Liver (tissue), 3 donors: ENCODE measurements around the gene BEST1.

Experiments
- EGR1 ChIP-seq, 2 donors: IDR thresholded peaks; 2 replicates each; pipeline ENCODE4 v1.6.1; 2016 to 2018; ENCODE audit warnings: antibody characterized with exemption in 2 of 2, low read depth in 2 of 2
- HNF4G ChIP-seq: IDR thresholded peaks from 2 replicates; pipeline ENCODE4 v1.6.1; 2016; ENCODE audit warnings: antibody characterized with exemption
- JUND ChIP-seq, 2 donors: IDR thresholded peaks; 2 replicates each; pipeline ENCODE4 v1.6.1; 2016; ENCODE audit warnings: antibody characterized with exemption in 2 of 2
- RAD21 ChIP-seq, 2 donors: IDR thresholded peaks; 2 replicates each; pipeline ENCODE4 v1.6.1; 2016; ENCODE audit warnings: antibody characterized with exemption in 2 of 2, mild to moderate bottlenecking in 2 of 2
- RXRA ChIP-seq, 2 donors: IDR thresholded peaks; 2 replicates each; pipeline ENCODE4 v1.6.1; 2017 to 2018; ENCODE audit warnings: antibody characterized with exemption in 2 of 2, mild to moderate bottlenecking in 1 of 2
- SP1 ChIP-seq: IDR thresholded peaks from 2 replicates; pipeline ENCODE4 v1.6.1; 2018; ENCODE audit warnings: antibody characterized with exemption, mild to moderate bottlenecking
- TAF1 ChIP-seq: conservative IDR thresholded peaks from 2 replicates; pipeline ENCODE4 v1.6.1; 2016; ENCODE audit warnings: antibody characterized with exemption, mild to moderate bottlenecking
- YY1 ChIP-seq: IDR thresholded peaks from 2 replicates; pipeline ENCODE4 v1.6.1; 2016; ENCODE audit warnings: antibody characterized with exemption, mild to moderate bottlenecking
- TF ChIP-seq, protein P1 (sequence below): IDR thresholded peaks from 2 replicates; pipeline ENCODE4 v1.6.1; 2016; ENCODE audit warnings: antibody characterized with exemption
- TF ChIP-seq, protein P2 (sequence below): fragments of 150-350 bp; IDR thresholded peaks from 2 replicates; pipeline ENCODE4 v1.5.1; 2017; ENCODE audit warnings: improper control_type of control experiment, low read depth, low read length; ENCODE audit not compliant: missing input control
- TF ChIP-seq, protein P3 (sequence below): IDR thresholded peaks from 2 replicates; pipeline ENCODE4 v1.6.1; 2016; ENCODE audit warnings: antibody characterized with exemption
- TF ChIP-seq, protein P4 (sequence below): IDR thresholded peaks from 2 replicates; pipeline ENCODE4 v1.6.1; 2016; ENCODE audit warnings: antibody characterized with exemption, mild to moderate bottlenecking
- donor health status: healthy.
- donor health status: healthy.

DNA sequence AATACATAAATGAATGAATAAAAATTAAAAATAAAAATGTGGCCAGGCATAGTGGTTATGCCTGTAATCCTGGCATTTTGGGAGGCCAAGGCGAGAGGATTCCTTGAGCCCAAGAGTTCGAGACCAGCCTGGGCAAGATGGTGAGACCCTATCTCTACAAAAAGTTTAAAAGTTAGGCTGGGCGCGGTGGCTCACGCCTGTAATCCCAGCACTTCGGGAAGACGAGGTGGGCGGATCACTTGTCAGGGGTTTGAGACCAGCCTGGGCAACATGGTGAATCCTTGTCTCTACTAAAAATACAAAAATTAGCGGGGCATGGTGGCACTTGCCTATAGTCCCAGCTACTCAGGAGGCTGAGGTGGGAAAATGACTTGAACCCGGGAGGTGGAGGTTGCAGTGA, 9.7 kb upstream of the BEST1 start:
- TF ChIP-seq, protein P1, sequence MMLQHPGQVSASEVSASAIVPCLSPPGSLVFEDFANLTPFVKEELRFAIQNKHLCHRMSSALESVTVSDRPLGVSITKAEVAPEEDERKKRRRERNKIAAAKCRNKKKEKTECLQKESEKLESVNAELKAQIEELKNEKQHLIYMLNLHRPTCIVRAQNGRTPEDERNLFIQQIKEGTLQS = no peak
- no peak for TF ChIP-seq HNF4G
- TF ChIP-seq, protein P2, sequence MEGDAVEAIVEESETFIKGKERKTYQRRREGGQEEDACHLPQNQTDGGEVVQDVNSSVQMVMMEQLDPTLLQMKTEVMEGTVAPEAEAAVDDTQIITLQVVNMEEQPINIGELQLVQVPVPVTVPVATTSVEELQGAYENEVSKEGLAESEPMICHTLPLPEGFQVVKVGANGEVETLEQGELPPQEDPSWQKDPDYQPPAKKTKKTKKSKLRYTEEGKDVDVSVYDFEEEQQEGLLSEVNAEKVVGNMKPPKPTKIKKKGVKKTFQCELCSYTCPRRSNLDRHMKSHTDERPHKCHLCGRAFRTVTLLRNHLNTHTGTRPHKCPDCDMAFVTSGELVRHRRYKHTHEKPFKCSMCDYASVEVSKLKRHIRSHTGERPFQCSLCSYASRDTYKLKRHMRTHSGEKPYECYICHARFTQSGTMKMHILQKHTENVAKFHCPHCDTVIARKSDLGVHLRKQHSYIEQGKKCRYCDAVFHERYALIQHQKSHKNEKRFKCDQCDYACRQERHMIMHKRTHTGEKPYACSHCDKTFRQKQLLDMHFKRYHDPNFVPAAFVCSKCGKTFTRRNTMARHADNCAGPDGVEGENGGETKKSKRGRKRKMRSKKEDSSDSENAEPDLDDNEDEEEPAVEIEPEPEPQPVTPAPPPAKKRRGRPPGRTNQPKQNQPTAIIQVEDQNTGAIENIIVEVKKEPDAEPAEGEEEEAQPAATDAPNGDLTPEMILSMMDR = no peak
- TF ChIP-seq, protein P3, sequence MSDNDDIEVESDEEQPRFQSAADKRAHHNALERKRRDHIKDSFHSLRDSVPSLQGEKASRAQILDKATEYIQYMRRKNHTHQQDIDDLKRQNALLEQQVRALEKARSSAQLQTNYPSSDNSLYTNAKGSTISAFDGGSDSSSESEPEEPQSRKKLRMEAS = no peak
- no peak for TF ChIP-seq YY1
- no peak for TF ChIP-seq EGR1 (IDR thresholded peaks at IDR 0.05; ENCODE audit: low read depth in 2 of 2)
- TF ChIP-seq, protein P4, sequence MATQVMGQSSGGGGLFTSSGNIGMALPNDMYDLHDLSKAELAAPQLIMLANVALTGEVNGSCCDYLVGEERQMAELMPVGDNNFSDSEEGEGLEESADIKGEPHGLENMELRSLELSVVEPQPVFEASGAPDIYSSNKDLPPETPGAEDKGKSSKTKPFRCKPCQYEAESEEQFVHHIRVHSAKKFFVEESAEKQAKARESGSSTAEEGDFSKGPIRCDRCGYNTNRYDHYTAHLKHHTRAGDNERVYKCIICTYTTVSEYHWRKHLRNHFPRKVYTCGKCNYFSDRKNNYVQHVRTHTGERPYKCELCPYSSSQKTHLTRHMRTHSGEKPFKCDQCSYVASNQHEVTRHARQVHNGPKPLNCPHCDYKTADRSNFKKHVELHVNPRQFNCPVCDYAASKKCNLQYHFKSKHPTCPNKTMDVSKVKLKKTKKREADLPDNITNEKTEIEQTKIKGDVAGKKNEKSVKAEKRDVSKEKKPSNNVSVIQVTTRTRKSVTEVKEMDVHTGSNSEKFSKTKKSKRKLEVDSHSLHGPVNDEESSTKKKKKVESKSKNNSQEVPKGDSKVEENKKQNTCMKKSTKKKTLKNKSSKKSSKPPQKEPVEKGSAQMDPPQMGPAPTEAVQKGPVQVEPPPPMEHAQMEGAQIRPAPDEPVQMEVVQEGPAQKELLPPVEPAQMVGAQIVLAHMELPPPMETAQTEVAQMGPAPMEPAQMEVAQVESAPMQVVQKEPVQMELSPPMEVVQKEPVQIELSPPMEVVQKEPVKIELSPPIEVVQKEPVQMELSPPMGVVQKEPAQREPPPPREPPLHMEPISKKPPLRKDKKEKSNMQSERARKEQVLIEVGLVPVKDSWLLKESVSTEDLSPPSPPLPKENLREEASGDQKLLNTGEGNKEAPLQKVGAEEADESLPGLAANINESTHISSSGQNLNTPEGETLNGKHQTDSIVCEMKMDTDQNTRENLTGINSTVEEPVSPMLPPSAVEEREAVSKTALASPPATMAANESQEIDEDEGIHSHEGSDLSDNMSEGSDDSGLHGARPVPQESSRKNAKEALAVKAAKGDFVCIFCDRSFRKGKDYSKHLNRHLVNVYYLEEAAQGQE = no peak
- TF ChIP-seq TAF1 = no peak
- TF ChIP-seq SP1 = no peak
- no peak for TF ChIP-seq RAD21 (IDR thresholded peaks at IDR 0.05)
- TF ChIP-seq RXRA (IDR thresholded peaks at IDR 0.05) = no peak
- TF ChIP-seq JUND (IDR thresholded peaks at IDR 0.05) = no peak
